Fibroblast of mammary gland (primary cell): ENCODE measurements around the gene CAMKMT.

ENCODE experiments used
- DNase-seq: peaks from one replicate; pipeline ENCODE4 v3.0.0-alpha.2; 2010; ENCODE audit warnings: low read depth
- H3K4me3 ChIP-seq: 2 replicates; pipeline ENCODE4 v1.5.1; 2011; ENCODE audit warnings: low read depth, mild to moderate bottlenecking, low read length, moderate library complexity; ENCODE audit not compliant: control insufficient read depth
- CTCF ChIP-seq: conservative IDR thresholded peaks from 2 replicates; pipeline ENCODE4 v1.5.1; 2011; ENCODE audit warnings: low read depth, low read length, inconsistent platforms; ENCODE audit not compliant: control insufficient read depth, insufficient read depth

CAMKMT gene

GRCh38 chr2:44444881-44445280, 83.1 kb downstream of the CAMKMT start:
- no peak overlapping the region for H3K4me3 ChIP-seq
- no peak for TF ChIP-seq CTCF
- DNase-seq, result no peak

DNA sequence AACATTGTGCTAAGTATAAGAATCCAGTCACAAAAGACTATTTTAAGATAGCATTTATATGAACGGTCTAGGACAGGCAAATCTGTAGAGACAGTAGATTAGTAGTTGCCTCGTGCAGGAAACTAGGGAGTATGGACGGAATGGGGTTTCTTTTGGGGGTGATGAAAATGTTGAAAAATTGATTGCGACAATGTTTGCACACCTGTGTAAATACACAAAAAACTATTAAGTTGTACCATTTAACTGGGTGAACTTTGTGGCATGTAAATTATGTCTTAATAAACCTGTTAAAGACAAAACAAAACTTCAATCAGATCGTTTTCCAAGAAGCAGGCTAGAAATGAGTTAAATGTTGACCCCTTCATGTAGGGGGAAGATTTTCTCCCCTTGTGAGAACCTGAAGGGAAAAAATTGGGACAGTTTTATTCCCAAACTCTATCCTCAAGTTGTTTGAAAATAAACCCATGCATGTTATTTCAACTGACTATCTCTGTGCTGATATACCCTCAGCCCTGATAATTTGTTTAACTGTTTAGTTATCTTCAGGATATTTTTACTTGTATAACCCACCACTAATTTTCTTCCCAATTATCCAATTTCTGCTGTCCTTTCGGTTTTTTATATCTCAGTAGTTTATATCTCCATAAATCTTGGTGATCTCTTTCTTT, 87.2 kb downstream of the CAMKMT start:
- DNase-seq, result no peak
- no peak for TF ChIP-seq CTCF
- no peak overlapping the region for H3K4me3 ChIP-seq

GRCh38 chr2:44450082-44450481, 88.3 kb downstream of the CAMKMT start:
- no peak for TF ChIP-seq CTCF
- DNase-seq, result no peak

GRCh38 chr2:44450806-44451205, 89.1 kb downstream of the CAMKMT start:
- DNase-seq, result no peak
- no peak for TF ChIP-seq CTCF
- no peak overlapping the region for H3K4me3 ChIP-seq

More at GRCh38 chr2:44450082-44450481, 88.3 kb downstream of the CAMKMT start:
- H3K4me3 ChIP-seq, result no peak overlapping the region

- DNase-seq, result no peak
- no peak overlapping the region for H3K4me3 ChIP-seq
- no peak for TF ChIP-seq CTCF
Observed at GRCh38 chr2:44452069-44452583, 90.4 kb downstream of the CAMKMT start.

- H3K4me3 ChIP-seq, result no peak overlapping the region
- DNase-seq, result no peak
- TF ChIP-seq CTCF, result no peak
Observed at GRCh38 chr2:44453259-44453658, 91.5 kb downstream of the CAMKMT start.

DNA sequence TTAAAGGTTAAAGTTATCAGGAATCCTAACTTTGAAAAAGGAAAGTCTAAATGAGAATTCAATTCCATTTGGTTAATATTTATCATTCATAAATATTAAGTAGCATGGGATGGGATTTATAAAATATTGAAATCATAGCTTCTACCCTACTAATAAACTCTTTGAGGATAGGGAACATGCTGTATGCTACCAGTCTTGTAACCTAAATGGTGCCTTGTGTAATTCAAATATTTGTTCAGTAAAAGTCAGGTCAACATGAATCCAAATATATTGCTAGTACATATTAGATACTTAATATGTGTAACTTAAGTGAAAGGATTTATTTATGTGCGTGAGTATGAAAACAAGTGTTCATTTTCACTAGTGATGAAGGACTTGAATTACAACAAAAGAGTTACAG, 94.1 kb downstream of the CAMKMT start:
- TF ChIP-seq CTCF, result no peak
- DNase-seq, result no peak
- H3K4me3 ChIP-seq, result no peak overlapping the region
